ENCODE measurements around the gene KCNQ2. TPM values are rescaled to one million over a fixed set of nuclear protein-coding genes. Genes with fewer than 3 reads are reported as not detected.

KCNQ2 gene
- total and polyA plus RNA-seq, 9 donors = not detected

DNA sequence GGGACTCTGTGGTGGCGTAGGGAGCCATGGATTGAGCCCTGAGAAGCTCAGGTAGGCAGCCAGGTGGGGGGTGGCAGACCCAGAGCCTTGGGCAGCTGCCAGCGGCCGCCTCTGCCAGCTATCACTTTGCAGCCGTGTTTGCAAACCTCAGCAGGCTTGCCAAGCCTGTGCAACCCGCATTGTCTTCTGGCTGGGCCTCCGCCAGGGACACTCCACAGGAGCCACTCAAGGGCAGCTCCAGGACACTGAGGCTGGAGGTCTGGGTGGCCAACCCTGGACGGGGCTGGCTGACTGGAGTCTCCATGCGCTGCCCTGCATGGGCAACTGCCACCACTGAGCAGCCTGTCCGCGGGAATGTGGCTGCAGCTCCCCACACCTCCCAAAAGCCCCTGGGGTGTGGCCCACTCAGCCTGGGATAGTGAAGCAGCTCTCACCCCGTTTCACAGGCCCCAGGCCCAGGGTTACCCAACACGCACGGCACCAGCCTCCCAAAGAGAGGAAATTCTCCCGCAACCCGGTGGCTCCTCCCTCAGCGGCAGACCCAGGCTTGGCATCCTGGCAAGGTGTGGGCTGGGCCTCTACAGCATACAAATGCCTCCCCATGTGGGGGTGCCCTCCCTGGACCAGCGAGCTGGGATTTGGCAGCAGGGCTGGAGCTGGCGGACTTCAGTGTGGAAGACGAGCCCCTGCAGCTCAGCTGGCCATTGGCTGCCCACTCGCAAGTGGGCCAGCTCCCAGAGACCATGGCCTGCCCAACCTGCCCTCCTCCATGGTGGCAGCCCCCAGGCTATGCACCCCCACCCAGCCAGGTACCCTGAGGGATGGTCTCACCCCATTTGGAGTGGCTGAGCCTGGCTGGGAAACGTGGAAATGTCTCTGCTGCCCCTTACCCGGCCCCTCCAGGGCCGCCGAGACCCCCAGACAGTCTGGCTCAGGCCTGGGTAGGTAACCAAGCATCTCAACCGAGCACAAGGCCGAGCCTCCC lies 114.2 kb downstream of the KCNQ2 start:
- H3K27me3 ChIP-seq = no peaks in the 10 kb centered on the region
- H3K4me1 ChIP-seq (ENCODE audit: insufficient read depth) = no peaks in the 10 kb centered on the region
- TF ChIP-seq, protein P1, sequence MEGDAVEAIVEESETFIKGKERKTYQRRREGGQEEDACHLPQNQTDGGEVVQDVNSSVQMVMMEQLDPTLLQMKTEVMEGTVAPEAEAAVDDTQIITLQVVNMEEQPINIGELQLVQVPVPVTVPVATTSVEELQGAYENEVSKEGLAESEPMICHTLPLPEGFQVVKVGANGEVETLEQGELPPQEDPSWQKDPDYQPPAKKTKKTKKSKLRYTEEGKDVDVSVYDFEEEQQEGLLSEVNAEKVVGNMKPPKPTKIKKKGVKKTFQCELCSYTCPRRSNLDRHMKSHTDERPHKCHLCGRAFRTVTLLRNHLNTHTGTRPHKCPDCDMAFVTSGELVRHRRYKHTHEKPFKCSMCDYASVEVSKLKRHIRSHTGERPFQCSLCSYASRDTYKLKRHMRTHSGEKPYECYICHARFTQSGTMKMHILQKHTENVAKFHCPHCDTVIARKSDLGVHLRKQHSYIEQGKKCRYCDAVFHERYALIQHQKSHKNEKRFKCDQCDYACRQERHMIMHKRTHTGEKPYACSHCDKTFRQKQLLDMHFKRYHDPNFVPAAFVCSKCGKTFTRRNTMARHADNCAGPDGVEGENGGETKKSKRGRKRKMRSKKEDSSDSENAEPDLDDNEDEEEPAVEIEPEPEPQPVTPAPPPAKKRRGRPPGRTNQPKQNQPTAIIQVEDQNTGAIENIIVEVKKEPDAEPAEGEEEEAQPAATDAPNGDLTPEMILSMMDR (IDR thresholded peaks at IDR 0.05) = no peak
- TF ChIP-seq EP300 (IDR thresholded peaks at IDR 0.05) (no peak), POLR2A (IDR thresholded peaks at IDR 0.05) (no peak)
- intact Hi-C loops (cut with DNase I) = no loop called here
- no peak overlapping the region for H3K27ac ChIP-seq
- no peak for DNase-seq
- H3K9me3 ChIP-seq = no peaks in the 10 kb centered on the region
- H3K36me3 ChIP-seq = no peaks in the 10 kb centered on the region
- WGBS, 3 donors = 75 to 79% (median 76%) methylated on average over 23 to 26 of the region's 26 CpGs
- H3K4me3 ChIP-seq = no peak overlapping the region

DNA sequence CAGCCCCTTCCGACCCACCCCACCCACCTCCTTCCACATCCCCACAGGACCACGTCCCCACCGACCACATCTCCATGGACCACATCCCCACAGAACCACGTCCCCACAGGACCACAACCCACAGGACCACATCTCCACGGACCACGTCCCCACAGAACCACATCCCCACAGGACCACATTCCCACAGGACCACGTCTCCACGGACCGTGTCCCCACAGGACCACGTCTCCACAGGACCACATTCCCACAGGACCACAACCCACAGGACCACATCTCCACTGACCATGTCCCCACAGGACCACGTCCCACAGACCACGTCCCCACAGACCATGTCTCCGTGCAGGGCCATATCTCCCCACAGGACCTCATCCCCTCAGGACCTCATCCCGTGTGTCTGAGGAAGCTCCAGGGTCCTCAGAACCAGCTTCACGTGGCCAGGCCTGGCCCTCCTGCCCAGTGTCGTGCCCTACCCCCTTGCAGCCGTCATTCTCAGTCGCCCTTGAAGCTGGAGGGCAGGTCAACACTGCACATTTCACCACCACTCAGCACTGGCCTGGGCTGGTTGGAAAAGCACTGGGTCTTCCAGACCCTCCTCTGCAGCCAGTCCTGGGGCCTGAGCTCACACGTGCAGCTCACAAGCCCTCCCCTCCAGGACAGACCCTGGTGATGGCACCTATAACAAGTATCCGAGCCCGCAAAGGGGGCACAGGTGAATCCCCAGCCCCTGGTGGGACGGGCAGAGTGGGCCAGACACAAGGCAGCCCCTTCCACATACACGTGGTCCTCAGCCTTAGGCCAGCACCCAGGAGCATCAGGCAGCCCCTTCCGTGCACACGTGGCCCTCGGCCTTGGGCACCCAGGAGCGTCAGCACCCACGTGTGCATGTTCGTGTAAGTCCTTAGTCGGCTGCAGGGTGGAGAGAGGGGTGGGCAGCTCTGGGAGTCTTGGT lies 115.2 kb downstream of the KCNQ2 start:
- Histone ChIP-seq H3K27ac (no peak overlapping the region), H3K27me3 (no peaks in the 10 kb centered on the region), H3K9me3 (no peaks in the 10 kb centered on the region), H3K4me1 (ENCODE audit: insufficient read depth) (no peaks in the 10 kb centered on the region), H3K4me3 (no peak overlapping the region), H3K36me3 (no peaks in the 10 kb centered on the region)
- TF ChIP-seq POLR2A (IDR thresholded peaks at IDR 0.05) (no peak), EP300 (IDR thresholded peaks at IDR 0.05) (no peak)
- TF ChIP-seq, protein P1 (IDR thresholded peaks at IDR 0.05) = no peak
- intact Hi-C loops (cut with DNase I) = no loop called here
- WGBS, 3 donors = 77 to 81% (median 77%) methylated on average over 30 of the region's 30 CpGs
- no peak for DNase-seq

DNA sequence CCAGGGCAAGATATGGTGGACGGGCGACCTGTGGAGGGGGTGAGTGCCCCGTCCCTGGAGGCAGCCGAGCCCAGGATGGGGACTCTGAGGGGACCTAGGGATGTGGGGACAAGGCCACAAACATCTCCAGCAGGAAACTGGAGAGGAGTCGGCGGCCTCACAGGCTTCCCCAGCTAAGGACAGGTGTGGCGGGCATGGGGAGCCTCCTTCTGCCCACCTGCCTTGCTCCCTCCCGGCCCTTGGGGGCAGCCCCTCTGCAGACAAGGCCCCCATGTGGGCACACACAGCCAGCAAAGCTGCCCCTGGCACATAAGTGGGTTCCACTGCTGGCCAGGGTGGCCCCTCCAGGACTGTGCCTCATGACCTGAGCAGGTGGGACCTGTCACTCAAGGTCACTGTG lies 115.9 kb downstream of the KCNQ2 start:
- Histone ChIP-seq H3K27ac (no peak overlapping the region), H3K9me3 (no peaks in the 10 kb centered on the region), H3K27me3 (no peaks in the 10 kb centered on the region), H3K4me3 (no peak overlapping the region), H3K4me1 (ENCODE audit: insufficient read depth) (no peaks in the 10 kb centered on the region), H3K36me3 (no peaks in the 10 kb centered on the region)
- WGBS, 3 donors = 85 to 93% (median 93%) methylated on average over 8 of the region's 8 CpGs
- intact Hi-C loops (cut with DNase I) = no loop called here
- no peak for DNase-seq
- TF ChIP-seq POLR2A (IDR thresholded peaks at IDR 0.05) = no peak
- TF ChIP-seq, protein P1 (IDR thresholded peaks at IDR 0.05) = no peak

DNA sequence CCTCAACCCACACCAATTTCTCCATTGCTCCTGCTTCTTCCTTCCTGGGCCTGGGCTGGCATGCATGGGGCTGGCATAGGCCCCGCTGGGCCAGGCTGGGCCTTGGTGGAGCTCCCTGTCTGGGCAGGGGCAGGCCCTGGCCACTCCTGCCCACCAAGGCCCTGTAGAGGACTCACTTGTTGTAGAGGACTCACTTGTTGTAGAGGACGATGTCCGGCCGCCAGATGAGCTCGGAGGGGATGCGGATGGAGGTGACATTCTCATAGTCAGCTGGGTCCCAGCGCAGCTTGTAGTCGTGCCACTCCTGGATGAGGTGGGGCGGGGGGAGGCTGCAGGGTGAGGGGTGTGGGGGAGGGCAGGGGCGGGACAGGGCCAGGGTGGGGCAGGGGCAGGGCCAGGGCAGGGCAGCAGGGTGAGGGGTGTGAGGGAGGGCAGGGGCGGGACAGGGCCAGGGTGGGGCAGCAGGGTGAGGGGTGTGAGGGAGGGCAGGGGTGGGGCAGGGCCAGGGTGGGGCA lies 116.6 kb downstream of the KCNQ2 start:
- no peaks in the 10 kb centered on the region for H3K9me3 ChIP-seq
- no peak overlapping the region for H3K27ac ChIP-seq
- TF ChIP-seq EP300 (IDR thresholded peaks at IDR 0.05) (no peak), POLR2A (IDR thresholded peaks at IDR 0.05) (no peak)
- TF ChIP-seq, protein P1 (IDR thresholded peaks at IDR 0.05) = no peak
- no peaks in the 10 kb centered on the region for H3K36me3 ChIP-seq
- no peak for DNase-seq
- no peaks in the 10 kb centered on the region for H3K27me3 ChIP-seq
- 83 to 93% (median 89%) methylated on average over 4 to 11 of the region's 11 CpGs for WGBS, 3 donors
- intact Hi-C loops (cut with DNase I) = no loop called here
- H3K4me1 ChIP-seq (ENCODE audit: insufficient read depth) = no peaks in the 10 kb centered on the region
- no peak overlapping the region for H3K4me3 ChIP-seq

Data from ovary (tissue), 9 donors.